Breast epithelium (tissue), 4 donors: Measurements from ENCODE around the gene PPFIA4. TPM values are rescaled to one million over a fixed set of nuclear protein-coding genes. Genes with fewer than 3 reads are reported as not detected.
A peak's percentile ranks its signal among the peaks of the same experiment; 100 is the strongest.

Experiments
- DNase-seq, 2 donors: peaks; one replicate each; pipeline ENCODE4 v3.0.0-alpha.2; 2019; ENCODE audit warnings: low spot score in 2 of 2
- H3K27ac ChIP-seq, 2 donors: fragments of 200-600 bp; sonication (generic) in 1 of 2; one replicate each; pipeline ENCODE4 v1.5.1; 2016 to 2019; ENCODE audit warnings: mild to moderate bottlenecking in 1 of 2
- H3K27me3 ChIP-seq, 2 donors: fragments of 200-600 bp; sonication (generic) in 1 of 2; one replicate each; pipeline versions ENCODE4 v1.5.1 to v1.6.0; 2017 to 2019; ENCODE audit warnings: control low read depth in 1 of 2, mild to moderate bottlenecking in 1 of 2
- H3K36me3 ChIP-seq: fragments of 200-600 bp; one replicate; pipeline ENCODE4 v1.5.1; 2019
- H3K4me1 ChIP-seq, 2 donors: fragments of 200-600 bp; sonication (generic); one replicate each; pipeline ENCODE4 v1.5.1; 2016 to 2019; ENCODE audit warnings: control low read depth in 1 of 2
- H3K4me3 ChIP-seq, 3 donors: fragments of 200-600 bp; sonication (generic); 1 replicate in 2 of 3; 2 replicates in 1 of 3; pipeline ENCODE4 v1.5.1; 2016 to 2019; ENCODE audit warnings: mild to moderate bottlenecking in 3 of 3, moderate library complexity in 2 of 3
- H3K9me3 ChIP-seq, 2 donors: fragments of 200-600 bp; sonication (generic) in 1 of 2; one replicate each; pipeline ENCODE4 v1.5.1; 2016 to 2019; ENCODE audit warnings: control low read depth in 1 of 2
- CTCF ChIP-seq, 3 donors: fragments of 450-650 bp; IDR thresholded peaks; one replicate each; pipeline ENCODE4 v1.5.1; 2016 to 2017; ENCODE audit warnings: antibody characterized with exemption in 3 of 3, mild to moderate bottlenecking in 3 of 3, moderate library complexity in 3 of 3
- POLR2A ChIP-seq: fragments of 450-650 bp; IDR thresholded peaks from one replicate; pipeline ENCODE4 v1.6.1; 2016; ENCODE audit warnings: antibody characterized with exemption, mild to moderate bottlenecking, moderate library complexity
- POLR2AphosphoS5 ChIP-seq, 3 donors: sonication (generic); formaldehyde crosslinking; IDR thresholded peaks; one replicate each; pipeline ENCODE4 v1.6.1; 2017; ENCODE audit warnings: antibody characterized with exemption in 3 of 3
- intact Hi-C: fragments of 100-400 bp; cut with DNase I; formaldehyde crosslinking; loops from one replicate; pipeline ENCODE4 v1.15.1; 2023; ENCODE audit warnings: low total_unique reads
- total RNA-seq, 3 donors: library from RNA; depleted of rRNA; stranded (reverse); fragments of >200 nt; gene quantifications; one replicate each; pipeline ENCODE4 v1.1.0, GENCODE V29; 2016

Gene PPFIA4
- total RNA-seq, 3 donors from 2014 or later: 0.80 to 5.6 (median 2.9) TPM

- Histone ChIP-seq H3K9me3 (no peaks in the 10 kb centered on the region), H3K27ac (no peak overlapping the region), H3K4me1 (no peaks in the 10 kb centered on the region), H3K27me3 (no peaks in the 10 kb centered on the region), H3K36me3 (no peaks in the 10 kb centered on the region), H3K4me3 (no peak overlapping the region)
- TF ChIP-seq POLR2A: no peak
- no peak for DNase-seq
- intact Hi-C loops: loop anchor here (10.0 kb wide), 1 partner anchor 237 kb away; no protein-coding TSS in a partner anchor
Measured at GRCh38 chr1:203038217-203038741, 12.0 kb downstream of the PPFIA4 start.

- no peaks in the 10 kb centered on the region for H3K36me3 ChIP-seq
- DNase-seq: peak; percentile 54 to 70
- no peaks in the 10 kb centered on the region for H3K9me3 ChIP-seq
- no peaks in the 10 kb centered on the region for H3K27me3 ChIP-seq
- TF ChIP-seq CTCF (IDR thresholded peaks at IDR 0.05) (peak; percentile 85 to 89 (median 89)), POLR2A (no peak)
- H3K4me1 ChIP-seq: no peaks in the 10 kb centered on the region
- H3K27ac ChIP-seq: no peak overlapping the region
- no peak overlapping the region for H3K4me3 ChIP-seq
- intact Hi-C loops: loop anchor here (10.0 kb wide), 1 partner anchor 236 kb away; no protein-coding TSS in a partner anchor
Measured at GRCh38 chr1:203038891-203039608, 12.8 kb downstream of the PPFIA4 start.

- Histone ChIP-seq H3K27ac (no peak overlapping the region), H3K36me3 (no peaks in the 10 kb centered on the region), H3K9me3 (no peaks in the 10 kb centered on the region), H3K27me3 (no peaks in the 10 kb centered on the region), H3K4me1 (no peaks in the 10 kb centered on the region), H3K4me3 (no peak overlapping the region)
- DNase-seq: no peak
- no peak for TF ChIP-seq CTCF (IDR thresholded peaks at IDR 0.05)
- no peak for TF ChIP-seq POLR2A
- TF ChIP-seq POLR2AphosphoS5 (IDR thresholded peaks at IDR 0.05): no peak
- intact Hi-C loops: loop anchor here (2.0 to 10.0 kb wide), 2 partner anchors 167 to 235 kb away; no protein-coding TSS in a partner anchor
Measured at GRCh38 chr1:203039609-203040512, 13.6 kb downstream of the PPFIA4 start.

- TF ChIP-seq POLR2AphosphoS5 (IDR thresholded peaks at IDR 0.05) (no peak), POLR2A (no peak), CTCF (IDR thresholded peaks at IDR 0.05) (no peak)
- intact Hi-C loops: loop anchor here (2.0 kb wide), 1 partner anchor 166 kb away; no protein-coding TSS in a partner anchor
- Histone ChIP-seq H3K36me3 (no peaks in the 10 kb centered on the region), H3K4me3 (no peak overlapping the region), H3K4me1 (no peaks in the 10 kb centered on the region), H3K27me3 (no peaks in the 10 kb centered on the region), H3K27ac (no peak overlapping the region), H3K9me3 (no peaks in the 10 kb centered on the region)
- no peak for DNase-seq
Measured at GRCh38 chr1:203040513-203041275, 14.4 kb downstream of the PPFIA4 start.

- intact Hi-C loops: loop anchor here (2.0 kb wide), 1 partner anchor 165 kb away; no protein-coding TSS in a partner anchor
- no peaks in the 10 kb centered on the region for H3K27me3 ChIP-seq
- no peak for DNase-seq
- H3K27ac ChIP-seq: no peak overlapping the region
- no peaks in the 10 kb centered on the region for H3K4me1 ChIP-seq
- H3K9me3 ChIP-seq: no peaks in the 10 kb centered on the region
- TF ChIP-seq POLR2A (no peak), POLR2AphosphoS5 (IDR thresholded peaks at IDR 0.05) (no peak), CTCF (IDR thresholded peaks at IDR 0.05) (no peak)
- H3K36me3 ChIP-seq: no peaks in the 10 kb centered on the region
- no peak overlapping the region for H3K4me3 ChIP-seq
Measured at GRCh38 chr1:203041351-203041932, 15.2 kb downstream of the PPFIA4 start.
